Measurements from ENCODE around the gene PLCG1. TPM values are rescaled to one million over a fixed set of nuclear protein-coding genes. Genes with fewer than 3 reads are reported as not detected.

Gene PLCG1
- total RNA-seq, 1 experiment from 2014 or later, result 45.6 TPM

- ATAC-seq, result no peak
- ChIA-PET POLR2A (no interaction called here), RAD21 (ENCODE audit: low non-redundant PET in 1 of 2, low total read pairs in 2 of 2, uncharacterized antibody in 2 of 2, unreplicated experiment in 2 of 2) (no interaction called here), CTCF (interaction anchor here (1.3 kb wide), 1 partner anchor 19 kb away, joined by 3 read pairs; no protein-coding TSS in a partner anchor)
- intact Hi-C loops (cut with micrococcal nuclease), result no loop called here
- H3K9ac ChIP-seq (ENCODE audit: low read length), result no peak overlapping the region
- H3K9me3 ChIP-seq (ENCODE audit: control insufficient read depth in 1 of 2, insufficient read depth in 1 of 2, low read depth in 1 of 2, low read length in 2 of 2), result no peaks in the 10 kb centered on the region
- no peak overlapping the region for H3K4me2 ChIP-seq (ENCODE audit: low read length)
- H3K4me3 ChIP-seq (replicated peaks in 1 of 2; ENCODE audit: low read depth in 1 of 2, low read length in 2 of 2), result no peak overlapping the region
- peaks cover 74 to 85% of the 10 kb centered on the region in 2 experiments for H3K36me3 ChIP-seq (ENCODE audit: control insufficient read depth in 1 of 2, insufficient read depth in 2 of 2, low read length in 2 of 2)
- TF ChIP-seq CBX3 (IDR thresholded peaks at IDR 0.05; ENCODE audit: low read depth), result no peak
- no peak for TF ChIP-seq ZNF274 (IDR thresholded peaks at IDR 0.05; ENCODE audit: low read depth, low read length)
- TF ChIP-seq YY1 (IDR thresholded peaks at IDR 0.05; ENCODE audit: extremely low read depth, insufficient replicate concordance, low read depth, low read length), result no peak
- TF ChIP-seq FOSL1 (IDR thresholded peaks at IDR 0.05; ENCODE audit: low read depth), result no peak
- TF ChIP-seq ZFX (IDR thresholded peaks at IDR 0.05), result no peak
- no peak for TF ChIP-seq SIN3A (IDR thresholded peaks at IDR 0.05; ENCODE audit: low read depth)
- TF ChIP-seq, protein P1, sequence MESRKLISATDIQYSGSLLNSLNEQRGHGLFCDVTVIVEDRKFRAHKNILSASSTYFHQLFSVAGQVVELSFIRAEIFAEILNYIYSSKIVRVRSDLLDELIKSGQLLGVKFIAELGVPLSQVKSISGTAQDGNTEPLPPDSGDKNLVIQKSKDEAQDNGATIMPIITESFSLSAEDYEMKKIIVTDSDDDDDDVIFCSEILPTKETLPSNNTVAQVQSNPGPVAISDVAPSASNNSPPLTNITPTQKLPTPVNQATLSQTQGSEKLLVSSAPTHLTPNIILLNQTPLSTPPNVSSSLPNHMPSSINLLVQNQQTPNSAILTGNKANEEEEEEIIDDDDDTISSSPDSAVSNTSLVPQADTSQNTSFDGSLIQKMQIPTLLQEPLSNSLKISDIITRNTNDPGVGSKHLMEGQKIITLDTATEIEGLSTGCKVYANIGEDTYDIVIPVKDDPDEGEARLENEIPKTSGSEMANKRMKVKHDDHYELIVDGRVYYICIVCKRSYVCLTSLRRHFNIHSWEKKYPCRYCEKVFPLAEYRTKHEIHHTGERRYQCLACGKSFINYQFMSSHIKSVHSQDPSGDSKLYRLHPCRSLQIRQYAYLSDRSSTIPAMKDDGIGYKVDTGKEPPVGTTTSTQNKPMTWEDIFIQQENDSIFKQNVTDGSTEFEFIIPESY (IDR thresholded peaks at IDR 0.05; ENCODE audit: extremely low read depth, insufficient replicate concordance, low read length), result no peak
- no peak for TF ChIP-seq TCF7L2 (IDR thresholded peaks at IDR 0.05; ENCODE audit: borderline replicate concordance, extremely low read depth, insufficient read depth, insufficient read length)
- no peaks in the 10 kb centered on the region for H3K27me3 ChIP-seq (ENCODE audit: insufficient read depth, low read length)
- H3K9me2 ChIP-seq (ENCODE audit: insufficient read depth), result no peaks in the 10 kb centered on the region
- BruUV-seq (replicated peaks), result no TSS peak
- H3K79me2 ChIP-seq (ENCODE audit: insufficient read depth, low read length), result peaks cover 10% of the 10 kb centered on the region; the same call in 1 of the 2 replicates
- no peak for DNase-seq (ENCODE audit: low read depth, low spot score)
- no peak overlapping the region for H2AFZ ChIP-seq (ENCODE audit: low read depth, low read length, poor library complexity, severe bottlenecking)
- H3K27ac ChIP-seq (ENCODE audit: low read depth, low read length), result no peak overlapping the region
- H3K4me1 ChIP-seq (ENCODE audit: control insufficient read depth in 1 of 2, insufficient read depth in 2 of 2, low read length in 2 of 2), result no peaks in the 10 kb centered on the region
- 0 out of 2 replicates have a peak, but pooled peaks cover 12% of the 10 kb centered on the region for H4K20me1 ChIP-seq (ENCODE audit: insufficient read depth)
These were observed 20.9 kb upstream of the PLCG1 start for GRCh38 chr20:41116282-41116956.
